ENCODE data around the gene SKIC2.

The SKIC2 gene

GRCh38 chr6:31949926-31950548, 8.9 kb upstream of the SKIC2 start:
- FAIRE-seq (no peak), DNase-seq (ENCODE audit: insufficient read length, low spot score) (no peak)
- TF ChIP-seq SPI1 (IDR thresholded peaks at IDR 0.05; ENCODE audit: low read depth, low read length) (no peak), POLR2AphosphoS5 (IDR thresholded peaks at IDR 0.05; ENCODE audit: low read depth, low read length) (no peak), PAX5 (IDR thresholded peaks at IDR 0.05; ENCODE audit: insufficient read depth, low read length, severe bottlenecking) (no peak)

DNA sequence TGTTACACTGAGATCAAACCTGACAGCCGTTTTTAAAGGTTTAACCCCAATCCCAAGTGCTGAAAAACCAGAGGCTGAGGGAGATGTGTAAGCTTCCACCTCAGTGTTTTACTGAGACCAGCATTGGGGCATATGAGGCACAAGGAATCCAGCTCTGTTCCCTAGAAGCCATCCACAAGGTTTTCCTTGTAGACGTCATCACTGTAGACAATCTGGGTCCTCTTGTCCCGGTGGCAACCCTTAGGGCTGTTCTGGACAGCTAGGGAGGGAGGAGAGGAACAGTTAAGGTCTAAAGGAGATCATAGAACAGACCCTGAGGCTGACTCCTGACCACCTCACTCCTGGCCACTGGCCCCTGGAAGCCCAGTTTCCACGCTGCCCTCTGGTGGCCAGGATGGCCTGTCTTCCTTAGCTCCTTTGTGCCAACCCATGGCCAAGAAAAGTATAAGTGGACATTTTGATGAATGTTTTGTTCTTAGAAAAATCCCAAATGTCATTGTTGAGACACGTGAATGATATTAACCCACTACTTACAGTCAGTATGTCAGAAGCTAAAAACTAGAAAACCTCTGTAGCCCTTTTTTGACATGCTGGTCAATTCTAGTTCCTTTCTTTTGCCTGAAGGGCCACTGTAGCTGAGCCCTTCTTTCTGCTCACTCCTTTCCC, 6.7 kb upstream of the SKIC2 start:
- DNase-seq (ENCODE audit: insufficient read length, low spot score) (no peak), FAIRE-seq (no peak)
- TF ChIP-seq PAX5 (IDR thresholded peaks at IDR 0.05; ENCODE audit: insufficient read depth, low read length, severe bottlenecking): no peak
- TF ChIP-seq TAF1 (IDR thresholded peaks at IDR 0.05; ENCODE audit: low read depth, low read length): no peak
- TF ChIP-seq POLR2AphosphoS5 (IDR thresholded peaks at IDR 0.05; ENCODE audit: low read depth, low read length): no peak
- TF ChIP-seq SPI1 (IDR thresholded peaks at IDR 0.05; ENCODE audit: low read depth, low read length): no peak
- TF ChIP-seq POU2F2 (IDR thresholded peaks at IDR 0.05; ENCODE audit: low read depth, low read length): no peak
- no peak for TF ChIP-seq POLR2A (IDR thresholded peaks at IDR 0.05; ENCODE audit: low read depth, low read length)

DNA sequence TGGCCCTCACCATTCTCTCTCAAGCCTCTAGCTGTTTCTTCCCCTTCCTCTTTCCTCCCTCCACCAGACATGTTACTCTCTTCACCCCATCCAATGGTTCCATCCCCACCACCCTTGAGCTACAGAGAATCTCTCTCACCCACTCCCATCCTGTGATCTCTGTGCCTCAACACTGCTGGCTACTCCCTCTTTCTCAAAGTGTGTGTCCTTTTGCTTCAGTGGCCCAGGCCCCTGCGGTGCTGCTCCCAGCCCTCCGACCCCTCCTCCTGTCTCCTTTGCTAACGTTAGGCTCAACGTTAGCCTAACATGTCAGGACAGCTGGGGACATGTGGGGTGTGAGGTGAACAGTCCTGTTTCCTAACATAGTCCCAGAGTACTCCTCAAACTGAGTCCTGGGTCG, 6.1 kb upstream of the SKIC2 start:
- no peak for FAIRE-seq
- no peak for DNase-seq (ENCODE audit: insufficient read length, low spot score)
- TF ChIP-seq TAF1 (IDR thresholded peaks at IDR 0.05; ENCODE audit: low read depth, low read length) (no peak), SPI1 (IDR thresholded peaks at IDR 0.05; ENCODE audit: low read depth, low read length) (no peak), POLR2AphosphoS5 (IDR thresholded peaks at IDR 0.05; ENCODE audit: low read depth, low read length) (no peak), PAX5 (IDR thresholded peaks at IDR 0.05; ENCODE audit: insufficient read depth, low read length, severe bottlenecking) (no peak), POLR2A (IDR thresholded peaks at IDR 0.05; ENCODE audit: low read depth, low read length) (no peak), POU2F2 (IDR thresholded peaks at IDR 0.05; ENCODE audit: low read depth, low read length) (no peak)

GRCh38 chr6:31954511-31954910, 4.5 kb upstream of the SKIC2 start:
- no peak for FAIRE-seq
- no peak for DNase-seq (ENCODE audit: insufficient read length, low spot score)
- no peak for TF ChIP-seq POLR2AphosphoS5 (IDR thresholded peaks at IDR 0.05; ENCODE audit: low read depth, low read length)
- TF ChIP-seq POLR2A (IDR thresholded peaks at IDR 0.05; ENCODE audit: low read depth, low read length): no peak
- no peak for TF ChIP-seq POU2F2 (IDR thresholded peaks at IDR 0.05; ENCODE audit: low read depth, low read length)
- TF ChIP-seq TAF1 (IDR thresholded peaks at IDR 0.05; ENCODE audit: low read depth, low read length): no peak
- TF ChIP-seq PAX5 (IDR thresholded peaks at IDR 0.05; ENCODE audit: insufficient read depth, low read length, severe bottlenecking): no peak
- TF ChIP-seq SPI1 (IDR thresholded peaks at IDR 0.05; ENCODE audit: low read depth, low read length): no peak

DNA sequence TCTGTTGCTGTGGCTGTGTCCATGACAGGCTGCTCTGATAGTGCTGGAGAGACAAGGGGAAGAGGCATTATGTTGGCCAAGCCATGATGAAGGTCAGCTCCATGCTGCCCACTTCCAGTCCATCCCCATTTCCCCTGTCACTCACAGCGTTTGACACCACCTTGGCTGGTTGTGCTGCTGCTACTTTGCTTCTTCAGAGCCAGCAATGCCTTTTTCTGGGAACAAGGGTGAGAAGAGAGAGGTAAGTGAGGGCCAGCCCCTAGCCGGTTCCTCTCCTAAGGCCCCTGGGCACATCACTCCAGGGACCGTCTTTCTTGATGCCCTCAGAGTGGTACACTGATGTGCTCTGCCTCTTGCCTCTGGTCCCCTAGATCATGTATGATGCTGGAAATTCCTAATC, 2.2 kb upstream of the SKIC2 start:
- FAIRE-seq (no peak), DNase-seq (ENCODE audit: insufficient read length, low spot score) (no peak)
- no peak for TF ChIP-seq POLR2A (IDR thresholded peaks at IDR 0.05; ENCODE audit: low read depth, low read length)
- no peak for TF ChIP-seq PAX5 (IDR thresholded peaks at IDR 0.05; ENCODE audit: insufficient read depth, low read length, severe bottlenecking)
- no peak for TF ChIP-seq POLR2AphosphoS5 (IDR thresholded peaks at IDR 0.05; ENCODE audit: low read depth, low read length)
- no peak for TF ChIP-seq TAF1 (IDR thresholded peaks at IDR 0.05; ENCODE audit: low read depth, low read length)
- TF ChIP-seq SPI1 (IDR thresholded peaks at IDR 0.05; ENCODE audit: low read depth, low read length): no peak
- no peak for TF ChIP-seq POU2F2 (IDR thresholded peaks at IDR 0.05; ENCODE audit: low read depth, low read length)

DNA sequence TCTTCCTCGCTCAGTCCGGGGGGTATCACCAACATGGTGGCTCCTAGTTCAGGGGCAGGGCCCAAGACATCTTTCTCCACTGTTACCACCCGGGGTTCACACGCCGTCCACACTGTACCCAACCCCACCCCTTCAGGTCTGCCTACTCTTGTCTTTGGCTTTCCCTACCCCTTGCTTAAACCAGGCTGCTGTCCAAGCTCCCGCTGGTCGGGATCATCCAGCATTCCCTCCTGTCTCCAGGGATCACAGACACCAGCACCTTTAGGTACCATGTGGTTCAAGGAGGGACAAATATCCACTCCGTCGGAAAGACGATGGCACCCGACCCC, 599 bp upstream of the SKIC2 start:
- no peak for TF ChIP-seq SPI1 (IDR thresholded peaks at IDR 0.05; ENCODE audit: low read depth, low read length)
- DNase-seq (ENCODE audit: insufficient read length, low spot score): no peak
- no peak for FAIRE-seq

DNA sequence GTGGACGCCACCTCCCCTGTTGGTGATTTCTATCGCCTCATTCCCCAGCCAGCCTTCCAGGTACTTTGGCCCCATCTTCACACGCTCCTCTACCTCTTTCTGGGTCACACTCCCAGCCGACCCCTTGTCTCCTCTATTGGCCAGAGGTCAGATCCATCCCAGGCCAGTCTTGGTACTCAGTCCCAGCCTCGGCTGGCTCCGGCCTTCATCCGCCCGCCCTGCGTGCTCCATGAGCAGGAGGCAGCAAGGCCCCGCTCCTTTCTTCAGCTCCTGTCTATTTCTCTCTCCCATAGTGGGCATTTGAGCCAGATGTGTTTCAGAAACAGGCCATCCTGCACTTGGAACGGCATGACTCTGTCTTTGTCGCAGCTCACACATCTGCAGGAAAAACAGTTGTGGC, 2.6 kb downstream of the SKIC2 start:
- FAIRE-seq: no peak
- no peak for DNase-seq (ENCODE audit: insufficient read length, low spot score)
- TF ChIP-seq PAX5 (IDR thresholded peaks at IDR 0.05; ENCODE audit: insufficient read depth, low read length, severe bottlenecking) (no peak), SPI1 (IDR thresholded peaks at IDR 0.05; ENCODE audit: low read depth, low read length) (no peak), POLR2A (IDR thresholded peaks at IDR 0.05; ENCODE audit: low read depth, low read length) (no peak), TAF1 (IDR thresholded peaks at IDR 0.05; ENCODE audit: low read depth, low read length) (no peak), POLR2AphosphoS5 (IDR thresholded peaks at IDR 0.05; ENCODE audit: low read depth, low read length) (no peak), POU2F2 (IDR thresholded peaks at IDR 0.05; ENCODE audit: low read depth, low read length) (no peak)

DNA sequence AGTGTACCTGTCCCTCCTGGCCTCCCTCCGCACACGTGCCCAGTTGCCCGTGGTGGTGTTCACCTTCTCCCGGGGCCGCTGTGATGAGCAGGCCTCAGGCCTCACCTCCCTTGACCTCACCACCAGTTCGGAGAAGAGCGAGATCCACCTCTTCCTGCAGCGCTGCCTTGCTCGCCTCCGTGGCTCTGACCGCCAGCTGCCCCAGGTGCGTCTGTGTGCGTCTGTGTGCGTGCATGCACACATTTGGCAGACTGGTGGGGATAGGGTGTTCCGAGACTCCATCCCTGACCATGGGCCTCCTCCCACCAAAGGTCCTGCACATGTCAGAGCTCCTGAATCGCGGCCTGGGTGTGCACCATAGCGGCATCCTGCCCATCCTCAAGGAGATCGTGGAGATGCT, 4.9 kb downstream of the SKIC2 start:
- TF ChIP-seq POU2F2 (IDR thresholded peaks at IDR 0.05; ENCODE audit: low read depth, low read length) (no peak), POLR2AphosphoS5 (IDR thresholded peaks at IDR 0.05; ENCODE audit: low read depth, low read length) (no peak), SPI1 (IDR thresholded peaks at IDR 0.05; ENCODE audit: low read depth, low read length) (no peak), PAX5 (IDR thresholded peaks at IDR 0.05; ENCODE audit: insufficient read depth, low read length, severe bottlenecking) (no peak), POLR2A (IDR thresholded peaks at IDR 0.05; ENCODE audit: low read depth, low read length) (no peak), TAF1 (IDR thresholded peaks at IDR 0.05; ENCODE audit: low read depth, low read length) (no peak)
- DNase-seq (ENCODE audit: insufficient read length, low spot score) (no peak), FAIRE-seq (no peak)

GRCh38 chr6:31965700-31966099, 6.7 kb downstream of the SKIC2 start:
- FAIRE-seq (no peak), DNase-seq (ENCODE audit: insufficient read length, low spot score) (no peak)
- TF ChIP-seq PAX5 (IDR thresholded peaks at IDR 0.05; ENCODE audit: insufficient read depth, low read length, severe bottlenecking): no peak
- no peak for TF ChIP-seq POLR2A (IDR thresholded peaks at IDR 0.05; ENCODE audit: low read depth, low read length)
- no peak for TF ChIP-seq POU2F2 (IDR thresholded peaks at IDR 0.05; ENCODE audit: low read depth, low read length)
- TF ChIP-seq POLR2AphosphoS5 (IDR thresholded peaks at IDR 0.05; ENCODE audit: low read depth, low read length): no peak
- no peak for TF ChIP-seq SPI1 (IDR thresholded peaks at IDR 0.05; ENCODE audit: low read depth, low read length)
- TF ChIP-seq TAF1 (IDR thresholded peaks at IDR 0.05; ENCODE audit: low read depth, low read length): no peak

DNA sequence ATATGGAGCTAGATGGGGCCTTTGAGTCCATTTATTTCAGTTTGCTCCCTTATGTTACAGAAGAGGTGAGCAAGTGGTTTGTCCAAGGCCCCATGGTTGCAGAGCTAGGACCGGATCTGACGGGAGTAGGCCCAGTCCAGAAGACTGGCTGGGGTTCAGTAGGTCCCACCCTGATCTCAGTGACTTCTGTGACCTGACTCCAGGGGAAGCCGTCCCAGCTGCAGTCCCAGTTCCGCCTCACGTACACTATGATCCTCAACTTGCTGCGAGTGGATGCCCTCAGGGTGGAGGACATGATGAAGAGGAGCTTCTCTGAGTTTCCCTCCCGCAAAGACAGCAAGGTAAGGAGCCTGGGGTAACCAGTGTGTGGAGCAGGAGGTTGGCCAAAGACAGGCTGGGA, 7.5 kb downstream of the SKIC2 start:
- no peak for TF ChIP-seq TAF1 (IDR thresholded peaks at IDR 0.05; ENCODE audit: low read depth, low read length)
- TF ChIP-seq PAX5 (IDR thresholded peaks at IDR 0.05; ENCODE audit: insufficient read depth, low read length, severe bottlenecking): no peak
- no peak for DNase-seq (ENCODE audit: insufficient read length, low spot score)
- no peak for FAIRE-seq

Measured in GM12891 (cell line).